Hippocampal formation (tissue), 2 donors: Measurements from ENCODE around the gene TRAPPC6A.

Source experiments
- DNase-seq, 2 donors: peaks; one replicate each; lab custom pipeline; 2025; lab: John Stamatoyannopoulos, UW

Gene TRAPPC6A

GRCh38 chr19:45186509-45187334 lies 8.7 kb upstream of the TRAPPC6A start:
- DNase-seq: no peak

GRCh38 chr19:45184115-45184514 lies 6.1 kb upstream of the TRAPPC6A start:
- DNase-seq: no peak

DNA sequence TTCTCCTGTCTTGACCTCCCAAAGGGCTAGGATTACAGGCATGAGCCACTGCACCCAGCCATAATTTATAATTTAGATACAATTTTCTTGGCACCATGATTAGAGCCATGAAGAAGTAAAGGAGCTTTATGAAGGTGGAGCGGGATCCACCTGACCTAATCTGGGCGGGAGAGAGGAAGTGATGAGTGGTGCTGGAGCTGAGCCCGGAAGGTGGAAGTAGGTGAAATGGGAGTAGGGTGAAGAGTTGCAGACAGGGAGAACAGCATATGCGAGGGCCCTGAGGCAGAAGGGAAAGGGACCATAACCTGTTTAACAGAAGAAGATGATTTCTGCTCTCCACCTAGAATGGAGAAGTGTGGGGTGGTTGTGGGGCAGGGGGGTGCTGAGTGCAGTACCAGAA lies 4.7 kb upstream of the TRAPPC6A start:
- no peak for DNase-seq

DNA sequence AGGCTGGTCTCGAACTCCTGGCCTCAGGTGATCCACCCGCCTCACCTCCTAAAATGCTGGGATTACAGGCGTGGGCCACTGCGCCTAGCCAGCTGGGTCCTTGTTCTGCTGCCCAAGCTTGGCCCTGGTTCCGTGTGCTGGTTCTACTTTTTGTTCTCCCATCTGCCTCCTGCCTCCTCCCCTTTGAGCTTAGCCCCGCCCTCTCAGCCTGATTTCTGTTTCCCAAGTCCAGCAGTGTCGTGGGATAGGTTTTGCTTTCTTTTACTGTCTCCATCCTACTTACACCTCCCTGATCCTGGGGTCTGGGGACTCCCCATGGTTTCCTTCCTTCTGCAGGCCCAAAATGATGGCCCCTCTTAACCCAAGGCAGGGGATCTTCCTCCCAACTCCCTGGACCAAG lies 2.9 kb upstream of the TRAPPC6A start:
- DNase-seq: no peak

DNA sequence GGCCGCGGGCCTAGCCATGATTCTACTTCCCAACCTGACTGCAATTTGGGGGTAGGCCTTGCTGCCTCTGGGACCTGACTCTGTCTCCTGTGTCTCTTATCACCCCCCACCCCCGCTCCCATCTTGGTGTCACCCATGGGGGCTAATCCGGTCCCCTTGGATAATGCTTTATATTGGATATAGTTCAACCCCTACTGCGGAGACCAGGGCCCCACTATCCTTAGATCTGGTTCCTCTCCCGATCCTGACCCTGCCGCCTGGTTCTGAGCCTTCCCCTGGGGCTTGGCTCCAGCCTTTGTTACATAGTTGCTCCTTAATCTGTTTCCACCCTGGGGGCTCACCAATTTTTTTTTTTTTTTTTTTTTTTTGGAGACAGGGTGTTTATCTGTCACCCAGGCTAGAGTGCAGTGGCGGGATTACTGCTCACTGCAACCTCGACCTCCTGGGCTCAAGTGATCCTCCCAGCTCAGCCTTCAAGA lies 1.9 kb upstream of the TRAPPC6A start:
- no peak for DNase-seq

DNA sequence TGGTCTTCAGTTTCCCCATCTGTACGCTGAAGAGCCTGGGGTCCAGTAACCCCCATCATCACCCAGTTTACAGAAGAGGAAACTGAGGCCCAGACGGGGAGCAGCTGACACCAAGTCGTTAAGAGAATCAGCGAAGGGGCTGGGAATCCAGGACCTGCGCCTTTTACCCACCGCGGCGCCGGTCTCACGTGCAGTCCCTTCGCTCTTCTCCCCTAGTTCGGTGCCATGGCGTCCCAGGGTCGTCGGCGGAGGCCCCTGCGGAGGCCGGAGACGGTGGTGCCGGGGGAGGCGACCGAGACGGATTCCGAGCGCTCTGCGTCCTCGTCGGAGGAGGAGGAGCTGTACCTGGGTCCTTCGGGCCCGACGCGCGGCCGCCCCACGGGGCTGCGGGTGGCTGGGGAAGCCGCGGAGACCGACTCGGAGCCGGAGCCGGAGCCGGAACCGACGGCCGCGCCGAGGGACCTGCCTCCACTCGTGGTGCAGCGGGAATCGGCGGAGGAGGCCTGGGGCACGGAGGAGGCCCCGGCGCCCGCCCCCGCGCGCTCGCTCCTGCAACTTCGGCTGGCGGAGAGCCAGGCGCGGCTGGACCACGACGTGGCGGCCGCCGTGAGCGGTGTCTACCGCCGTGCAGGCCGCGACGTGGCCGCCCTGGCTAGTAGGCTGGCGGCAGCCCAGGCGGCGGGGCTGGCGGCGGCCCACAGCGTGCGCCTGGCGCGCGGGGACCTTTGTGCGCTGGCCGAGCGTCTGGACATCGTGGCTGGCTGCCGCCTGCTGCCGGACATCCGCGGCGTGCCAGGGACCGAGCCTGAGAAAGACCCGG lies 1.2 kb upstream of the TRAPPC6A start:
- no peak for DNase-seq

GRCh38 chr19:45178262-45179071 lies 430 bp upstream of the TRAPPC6A start, which contains the start of gene BLOC1S3:
BLOC1S3 (plus strand) TSS chr19:45178784; CDS start chr19:45179297, 513 bp downstream.
- peak; percentile 100 for DNase-seq

DNA sequence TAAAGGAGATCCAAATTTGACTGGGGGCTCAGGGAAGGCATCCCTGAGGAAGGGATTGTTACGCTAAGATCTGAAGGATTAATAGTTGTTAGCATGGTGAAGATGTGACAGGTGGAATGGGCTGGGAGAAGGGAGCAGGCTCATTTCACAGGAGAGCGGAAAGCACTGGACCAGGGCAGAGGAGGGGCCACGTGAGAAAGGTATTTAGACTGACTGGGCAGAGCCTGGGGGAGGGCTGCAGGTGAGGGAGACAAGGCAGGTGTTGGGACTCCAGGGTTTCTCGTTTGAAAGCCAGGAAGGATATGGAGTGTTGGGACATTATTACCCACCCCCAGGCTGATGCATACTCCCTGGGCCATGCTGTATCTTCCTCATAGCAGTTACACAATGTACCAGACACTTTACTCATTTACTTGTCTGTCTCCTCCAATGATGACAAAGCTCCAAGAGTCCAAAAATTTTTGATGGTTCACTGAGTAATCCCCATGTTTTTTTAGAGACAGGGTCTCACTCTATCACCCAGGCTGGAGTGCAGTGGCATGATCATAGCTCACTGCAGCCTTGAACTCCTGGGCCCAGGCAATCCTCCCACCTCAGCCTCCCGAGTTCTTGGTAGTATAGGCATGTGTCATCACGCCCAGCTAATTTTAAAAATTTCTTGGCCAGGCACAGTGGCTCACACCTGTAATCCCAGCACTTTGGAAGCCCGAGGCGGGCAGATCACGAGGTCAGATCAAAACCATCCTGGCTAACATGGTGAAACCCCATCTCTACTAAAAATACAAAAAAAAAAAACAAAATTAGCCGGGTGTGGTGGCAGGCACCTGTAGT lies 2.3 kb downstream of the TRAPPC6A start:
- no peak for DNase-seq

- no peak for DNase-seq
Observed at GRCh38 chr19:45173816-45174215, 4.2 kb downstream of the TRAPPC6A start.

DNA sequence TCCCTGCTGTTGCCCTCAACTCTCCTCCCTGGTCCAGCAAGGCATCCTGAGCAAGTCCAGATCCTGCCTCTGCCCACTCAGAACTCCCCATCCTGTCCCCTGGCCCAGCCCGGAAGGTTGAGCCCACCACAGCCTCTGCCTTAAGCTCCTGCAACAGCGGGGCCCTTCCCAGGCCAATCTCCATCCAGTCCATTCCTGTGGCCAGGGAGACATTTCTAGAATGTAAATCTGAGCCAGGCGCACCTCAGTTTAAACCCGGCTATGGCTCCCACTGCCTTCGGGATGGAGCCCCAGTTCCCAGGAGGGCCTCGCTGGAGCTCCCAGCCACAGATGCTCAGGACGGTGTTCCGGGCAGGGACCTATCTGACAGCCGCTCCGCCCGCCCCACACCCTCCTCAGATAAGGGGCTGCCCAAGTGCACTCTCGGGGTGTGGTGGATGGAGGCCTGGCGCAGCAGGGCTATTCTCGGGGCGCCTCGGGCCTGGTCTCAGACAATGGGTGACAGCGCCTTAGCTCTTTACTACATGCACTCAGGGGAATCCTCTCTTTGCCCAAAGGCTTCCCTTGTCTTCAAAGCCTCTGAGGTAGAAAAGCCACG lies 5.3 kb downstream of the TRAPPC6A start:
- DNase-seq: no peak

DNA sequence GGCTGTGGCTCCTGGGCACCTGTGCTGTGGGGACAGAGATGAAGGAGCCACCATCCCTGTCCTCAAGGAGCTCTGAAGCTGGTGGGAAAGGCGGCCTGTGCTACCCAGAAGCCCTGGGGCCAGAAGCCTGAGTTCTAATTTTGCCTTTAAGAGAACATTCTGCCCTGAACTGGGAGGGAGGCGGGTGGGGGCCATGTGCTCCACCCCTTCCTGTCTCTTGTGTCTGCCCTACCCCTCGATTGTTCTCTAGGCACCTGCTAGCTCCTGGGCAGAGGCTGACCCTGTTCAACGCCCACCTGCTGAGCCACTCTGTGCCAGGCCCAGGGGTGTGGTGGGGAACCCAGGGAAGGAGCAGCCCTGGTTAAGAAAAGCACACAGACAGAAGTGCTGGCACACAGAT lies 5.9 kb downstream of the TRAPPC6A start:
- DNase-seq: no peak

- no peak for DNase-seq
Observed at GRCh38 chr19:45171211-45171623, 6.8 kb downstream of the TRAPPC6A start.

GRCh38 chr19:45170146-45171106 lies 7.6 kb downstream of the TRAPPC6A start:
- DNase-seq: no peak

GRCh38 chr19:45169602-45170001 lies 8.4 kb downstream of the TRAPPC6A start:
- DNase-seq: no peak

GRCh38 chr19:45168767-45169351 lies 9.2 kb downstream of the TRAPPC6A start:
- DNase-seq: no peak

DNA sequence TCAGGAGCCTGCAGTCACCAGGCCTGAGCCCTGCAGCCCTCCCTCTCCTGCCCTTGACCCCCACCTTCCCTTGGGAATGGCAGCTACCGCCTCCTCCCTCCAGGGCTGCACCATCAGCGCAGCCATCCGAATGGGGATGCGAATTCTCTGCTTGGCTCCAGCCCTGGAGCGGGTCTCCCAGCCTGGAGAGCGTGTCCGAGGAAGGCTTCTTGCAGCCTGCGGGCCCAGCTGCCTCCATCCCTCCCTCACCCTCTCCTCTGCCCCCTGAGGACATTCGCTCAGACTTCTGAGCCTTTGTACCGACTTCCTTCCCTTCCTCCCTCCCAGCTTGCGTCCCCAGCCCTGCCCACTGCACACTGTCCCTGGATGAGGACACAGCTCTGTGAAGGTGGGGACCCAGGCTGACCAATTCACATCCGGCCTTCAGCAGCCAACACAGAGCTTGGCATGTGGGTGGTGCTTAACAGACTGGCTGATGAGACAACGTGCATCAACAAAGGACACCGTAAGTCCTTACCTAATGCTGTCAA lies 11.2 kb downstream of the TRAPPC6A start:
- DNase-seq: no peak

DNA sequence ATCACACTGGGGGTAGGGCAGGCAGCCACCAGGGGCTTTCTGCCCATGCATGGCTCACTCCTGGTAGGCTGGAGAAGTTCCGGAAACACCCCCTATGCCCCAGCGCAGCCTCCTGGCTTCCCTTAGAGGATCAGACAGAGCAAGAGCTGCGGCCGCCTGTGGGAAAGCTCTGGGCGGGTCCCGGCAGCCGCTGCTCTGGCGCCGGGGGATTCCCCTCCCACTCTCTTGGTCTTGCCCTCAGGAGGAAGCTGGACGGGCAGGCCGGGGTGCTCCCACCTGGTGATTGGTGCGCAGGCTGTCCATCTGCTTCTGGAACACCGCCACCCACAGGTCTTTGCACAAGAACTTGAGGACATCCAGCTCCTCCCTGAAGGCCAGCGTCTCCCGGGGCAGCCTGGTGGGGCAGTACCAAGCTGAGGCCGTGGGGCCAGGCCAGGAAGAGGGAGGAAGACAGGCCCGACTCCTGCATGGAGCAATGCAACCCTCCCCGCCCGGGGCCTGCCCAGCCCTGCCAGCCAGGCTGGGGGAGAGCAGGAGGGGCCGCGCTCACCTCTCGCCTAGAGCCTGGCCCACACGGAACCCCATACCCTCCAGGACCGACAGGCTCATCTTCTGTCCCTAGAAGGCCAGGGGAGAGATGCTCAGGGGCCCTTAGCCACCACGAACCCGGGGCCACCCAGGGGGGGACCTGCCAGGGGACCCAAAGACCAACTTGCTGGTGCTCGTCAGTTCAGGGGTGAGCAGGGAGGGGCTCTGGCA lies 13.3 kb downstream of the TRAPPC6A start:
- DNase-seq: no peak
